Hepatocyte (in vitro differentiated cells): ENCODE measurements around the gene NDUFB10.

Source experiments
- EZH2phosphoT487 ChIP-seq: fragments of 200-600 bp; sonication (generic); IDR thresholded peaks from one replicate; pipeline ENCODE4 v1.6.1; 2018; ENCODE audit warnings: antibody characterized with exemption, mild to moderate bottlenecking, low read depth, moderate library complexity; ENCODE audit not compliant: unreplicated experiment, severe bottlenecking
- TF ChIP-seq, protein P1 (sequence below): fragments of 200-600 bp; sonication (generic); IDR thresholded peaks from 2 replicates; pipeline ENCODE4 v1.5.1; 2016; ENCODE audit warnings: antibody characterized with exemption, mild to moderate bottlenecking; ENCODE audit not compliant: poor library complexity

DNA sequence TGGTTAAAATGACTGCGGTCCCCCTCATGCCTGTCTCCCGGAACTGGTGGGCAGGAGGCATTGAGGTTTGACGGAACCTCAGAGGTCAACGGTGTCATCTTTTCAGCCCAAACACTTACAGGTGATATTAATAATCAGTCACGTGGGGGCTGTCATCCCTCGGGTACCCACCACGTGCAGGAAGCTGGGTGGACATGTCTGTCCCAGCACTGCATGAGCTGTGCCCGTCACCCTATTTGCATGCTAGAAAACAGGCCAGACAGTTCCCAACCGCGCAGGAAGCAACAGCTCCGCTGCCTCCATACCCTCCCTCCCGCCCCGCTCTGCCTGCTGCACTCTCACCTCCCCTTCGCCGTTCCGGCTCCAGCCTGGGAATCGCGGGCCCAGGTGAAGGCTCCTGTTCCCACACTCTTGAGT is 31.8 kb downstream of the NDUFB10 start:
- TF ChIP-seq, protein P1, sequence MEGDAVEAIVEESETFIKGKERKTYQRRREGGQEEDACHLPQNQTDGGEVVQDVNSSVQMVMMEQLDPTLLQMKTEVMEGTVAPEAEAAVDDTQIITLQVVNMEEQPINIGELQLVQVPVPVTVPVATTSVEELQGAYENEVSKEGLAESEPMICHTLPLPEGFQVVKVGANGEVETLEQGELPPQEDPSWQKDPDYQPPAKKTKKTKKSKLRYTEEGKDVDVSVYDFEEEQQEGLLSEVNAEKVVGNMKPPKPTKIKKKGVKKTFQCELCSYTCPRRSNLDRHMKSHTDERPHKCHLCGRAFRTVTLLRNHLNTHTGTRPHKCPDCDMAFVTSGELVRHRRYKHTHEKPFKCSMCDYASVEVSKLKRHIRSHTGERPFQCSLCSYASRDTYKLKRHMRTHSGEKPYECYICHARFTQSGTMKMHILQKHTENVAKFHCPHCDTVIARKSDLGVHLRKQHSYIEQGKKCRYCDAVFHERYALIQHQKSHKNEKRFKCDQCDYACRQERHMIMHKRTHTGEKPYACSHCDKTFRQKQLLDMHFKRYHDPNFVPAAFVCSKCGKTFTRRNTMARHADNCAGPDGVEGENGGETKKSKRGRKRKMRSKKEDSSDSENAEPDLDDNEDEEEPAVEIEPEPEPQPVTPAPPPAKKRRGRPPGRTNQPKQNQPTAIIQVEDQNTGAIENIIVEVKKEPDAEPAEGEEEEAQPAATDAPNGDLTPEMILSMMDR, result no peak
- TF ChIP-seq EZH2phosphoT487, result no peak
